IMR-90 (cell line): ENCODE results near the gene LCAT. TPM values are rescaled to one million over a fixed set of nuclear protein-coding genes. Genes with fewer than 3 reads are reported as not detected.

Source experiments
- ATAC-seq: fragments of 200-7000 bp; cut with Tn5 transposase; 2 replicates; pipeline ENCODE4 v1.9.1; 2020; ENCODE audit warnings: low read depth, mild to moderate bottlenecking, moderate library complexity
- BruUV-seq: library from RNA; stranded (reverse); fragments of 400-500 nt; replicated peaks from 2 replicates; lab custom pipeline; 2021; lab: Mats Ljungman, UMichigan
- CTCF ChIA-PET: fragments of 300-600 bp; formaldehyde crosslinking; extraction: SDS; loops from one replicate; lab custom pipeline; 2021; ENCODE audit warnings: antibody characterized with exemption; lab: Yijun Ruan, JAX
- POLR2A ChIA-PET: fragments of 300-600 bp; sonication (Branson Sonifier 250); formaldehyde crosslinking; loops from one replicate; lab custom pipeline; 2022; ENCODE audit warnings: antibody characterized with exemption; ENCODE audit not compliant: unreplicated experiment; lab: Charles Lee
- DNase-seq: peaks from one replicate; pipeline ENCODE4 v3.0.0; 2013
- H2AFZ ChIP-seq: replicated peaks from 2 replicates; pipeline ENCODE3; 2013; ENCODE audit warnings: low read length, mild to moderate bottlenecking; ENCODE audit not compliant: poor library complexity
- H2AK5ac ChIP-seq: 2 replicates; pipeline ENCODE4 v1.6.1; 2013; ENCODE audit warnings: low read depth, low read length, inconsistent platforms
- H2AK9ac ChIP-seq: replicated peaks from 2 replicates; pipeline ENCODE3; 2013; ENCODE audit warnings: mild to moderate bottlenecking, low read depth, low read length, moderate library complexity; ENCODE audit not compliant: poor library complexity
- H2BK120ac ChIP-seq: 2 replicates; pipeline ENCODE4 v1.6.1; 2013; ENCODE audit warnings: low read depth, low read length, inconsistent platforms
- H2BK15ac ChIP-seq: 3 replicates; pipeline ENCODE4 v1.6.1; 2013; ENCODE audit warnings: low read depth, low read length, inconsistent platforms
- H2BK20ac ChIP-seq: 2 replicates; pipeline ENCODE4 v1.6.1; 2013; ENCODE audit warnings: low read depth, mild to moderate bottlenecking, inconsistent platforms, low read length, moderate library complexity
- H2BK5ac ChIP-seq: 2 replicates; pipeline ENCODE4 v1.6.1; 2013; ENCODE audit warnings: mild to moderate bottlenecking, low read depth, low read length, inconsistent platforms; ENCODE audit not compliant: poor library complexity, severe bottlenecking
- H3K14ac ChIP-seq: replicated peaks from 2 replicates; pipeline ENCODE4 v1.6.1; 2013; ENCODE audit warnings: low read depth, low read length, inconsistent platforms
- H3K18ac ChIP-seq: 2 replicates; pipeline ENCODE4 v1.6.1; 2013; ENCODE audit warnings: low read depth, low read length, control low read depth
- H3K23ac ChIP-seq: 2 replicates; pipeline ENCODE4 v1.6.1; 2013; ENCODE audit warnings: low read depth, low read length, inconsistent platforms
- H3K27ac ChIP-seq: 2 replicates; pipeline ENCODE4 v1.5.1; 2013; ENCODE audit warnings: mild to moderate bottlenecking, control low read depth, low read length; ENCODE audit not compliant: insufficient read depth
- H3K27me3 ChIP-seq: 2 replicates; pipeline ENCODE4 v1.6.1; 2013; ENCODE audit warnings: low read length; ENCODE audit not compliant: control insufficient read depth, insufficient read depth
- H3K36me3 ChIP-seq: 2 replicates; pipeline ENCODE4 v1.6.1; 2013; ENCODE audit warnings: low read length, mixed read lengths; ENCODE audit not compliant: control insufficient read depth, insufficient read depth
- H3K4ac ChIP-seq: 2 replicates; pipeline ENCODE4 v1.6.1; 2013; ENCODE audit warnings: low read depth, low read length, inconsistent platforms
- H3K4me1 ChIP-seq: 2 replicates; pipeline ENCODE4 v1.6.1; 2013; ENCODE audit warnings: low read length, mixed read lengths; ENCODE audit not compliant: control insufficient read depth, insufficient read depth
- H3K4me2 ChIP-seq: 2 replicates; pipeline ENCODE4 v1.6.1; 2013; ENCODE audit warnings: low read depth, mild to moderate bottlenecking, control low read depth, low read length, moderate library complexity
- H3K4me3 ChIP-seq: 2 replicates; pipeline ENCODE4 v1.5.1; 2013; ENCODE audit warnings: low read depth, mild to moderate bottlenecking, control low read depth, low read length, moderate library complexity; ENCODE audit not compliant: insufficient read depth
- H3K56ac ChIP-seq: 2 replicates; pipeline ENCODE4 v1.6.1; 2013; ENCODE audit warnings: low read length, inconsistent platforms; ENCODE audit not compliant: insufficient read depth; ENCODE audit errors: extremely low read depth
- H3K79me1 ChIP-seq, 2 experiments: 2 replicates each; pipeline ENCODE4 v1.6.1; 2013; ENCODE audit warnings: low read length in 2 of 2, inconsistent platforms in 1 of 2, low read depth in 1 of 2
- H3K9ac ChIP-seq: 2 replicates; pipeline ENCODE4 v1.6.1; 2013; ENCODE audit warnings: low read depth, low read length, control low read depth
- H3K9me1 ChIP-seq: 2 replicates; pipeline ENCODE4 v1.6.1; 2013; ENCODE audit warnings: low read length, inconsistent platforms; ENCODE audit not compliant: insufficient read depth
- H3K9me3 ChIP-seq: 2 replicates; pipeline ENCODE4 v1.6.1; 2013; ENCODE audit warnings: low read length; ENCODE audit not compliant: control insufficient read depth, insufficient read depth
- H4K20me1 ChIP-seq: 2 replicates; pipeline ENCODE4 v1.6.1; 2013; ENCODE audit warnings: low read length, inconsistent platforms; ENCODE audit not compliant: insufficient read depth
- H4K5ac ChIP-seq: 2 replicates; pipeline ENCODE4 v1.6.1; 2013; ENCODE audit warnings: mild to moderate bottlenecking, low read depth, low read length, control low read depth
- H4K8ac ChIP-seq, 2 experiments: 2 replicates each; pipeline ENCODE4 v1.6.1; 2013; ENCODE audit warnings: low read depth in 2 of 2, low read length in 2 of 2, control low read depth in 1 of 2, inconsistent platforms in 1 of 2
- H4K91ac ChIP-seq: 2 replicates; pipeline ENCODE4 v1.6.1; 2013; ENCODE audit warnings: low read depth, low read length, inconsistent platforms; ENCODE audit not compliant: insufficient read depth
- RAD21 ChIP-seq: IDR thresholded peaks from 2 replicates; pipeline ENCODE4 v1.6.1; 2012; ENCODE audit warnings: low read length, improper control_type of control experiment
- WGBS, 2 experiments: methylation state at CpG; one replicate each; pipeline versions ENCODE4 v1.1.5 to v1.1.7; 2013; ENCODE audit warnings: missing lambda C conversion rate in 2 of 2; ENCODE audit not compliant: insufficient read length in 1 of 2; ENCODE audit errors: extremely low coverage in 2 of 2; 5-methylcytosine and 5-hydroxymethylcytosine counted together
- dilution Hi-C: fragments of 300-500 bp; cut with HindIII; formaldehyde crosslinking; loops from one replicate; pipeline ENCODE4 v1.14.3; 2018; ENCODE audit warnings: low sequenced_read_pairs; ENCODE audit not compliant: unreplicated experiment
- in situ Hi-C: fragments of 300-500 bp; cut with MboI; formaldehyde crosslinking; loops from 3 replicates; pipeline ENCODE4 v1.14.3; 2019; ENCODE audit warnings: low sequenced_read_pairs, inconsistent platforms, mixed read lengths
- intact Hi-C: fragments of 100-400 bp; cut with micrococcal nuclease; formaldehyde crosslinking; loops from 2 replicates; pipeline ENCODE4 v1.10.0; 2022
- polyA plus RNA-seq, 3 experiments: library from polyadenylated mRNA; depleted of rRNA; stranded (reverse); fragments of >200 nt; gene quantifications; 2 replicates each; pipeline ENCODE4 v1.2.3, GENCODE V29; 2012; ENCODE audit warnings: low replicate concordance in 1 of 3
- total RNA-seq: library from RNA; depleted of rRNA; stranded (reverse); fragments of >200 nt; gene quantifications from 2 replicates; pipeline ENCODE4 v1.2.3, GENCODE V29; 2012

Gene LCAT
- total and polyA plus RNA-seq, 2 of the 4 experiments (the other 2 are of a cell fraction), result 1.4 to 18.8 TPM

- Histone ChIP-seq H3K14ac (no peak overlapping the region), H2BK5ac (no peak overlapping the region), H3K4ac (no peak overlapping the region), H3K18ac (no peak overlapping the region), H4K20me1 (peaks cover 56% of the 10 kb centered on the region), H3K56ac (no peak overlapping the region), H3K23ac (no peak overlapping the region), H3K9ac (no peak overlapping the region), H3K4me1 (peaks cover 9% of the 10 kb centered on the region), H3K4me2 (no peak overlapping the region), H2BK15ac (no peak overlapping the region), H4K5ac (no peak overlapping the region), H3K36me3 (peaks cover 77% of the 10 kb centered on the region), H2BK120ac (no peak overlapping the region), H4K91ac (no peak overlapping the region), H3K4me3 (no peak overlapping the region), H3K79me1 (peaks cover 40 to 76% of the 10 kb centered on the region in 2 experiments), H2BK20ac (no peak overlapping the region), H4K8ac (no peak overlapping the region), H3K27me3 (no peaks in the 10 kb centered on the region), H2AK9ac (peak overlapping the region; percentile 79), H3K9me1 (peaks cover 11% of the 10 kb centered on the region), H2AFZ (no peak overlapping the region), H3K9me3 (no peaks in the 10 kb centered on the region), H2AK5ac (no peak overlapping the region), H3K27ac (no peak overlapping the region)
- intact Hi-C loops, result no loop called here
- dilution Hi-C loops, result no loop called here
- CTCF ChIA-PET, result interaction anchor here (1.0 kb wide), 1 partner anchor 138 kb away, joined by 6 read pairs; no protein-coding TSS in a partner anchor
- peak; percentile 50 for ATAC-seq
- DNase-seq, result no peak
- no TSS peak for BruUV-seq
- WGBS, 2 experiments, result 88% methylated on average over 6 of the region's 10 CpGs; no CpG with 5 or more reads in 1 of the 2 experiments
- TF ChIP-seq RAD21, result no peak
- in situ Hi-C loops, result no loop called here
- POLR2A ChIA-PET, result interaction anchor here (0.6 kb wide), 1 partner anchor 62 kb away, joined by 3 read pairs; no protein-coding TSS in a partner anchor
These were observed 10.7 kb upstream of the LCAT start for GRCh38 chr16:67954421-67955196.
